Measurements from ENCODE around the gene KMT2A.
"Not testable (repeated sequence)": the region's sequence is repeated elsewhere in the genome, so short reads cannot be mapped to it uniquely, and the experiment has no call there.

The KMT2A gene

GRCh38 chr11:118570787-118571186, 134.5 kb downstream of the KMT2A start:
- Histone ChIP-seq H2AFZ (ENCODE audit: low read length) (no peak overlapping the region), H3K36me3 (replicated peaks; ENCODE audit: insufficient read depth, low read length) (no peaks in the 10 kb centered on the region), H3K9me2 (replicated peaks; ENCODE audit: insufficient read depth, low read length) (no peaks in the 10 kb centered on the region), H3K4me3 (ENCODE audit: low read length) (no peak overlapping the region), H3K4me1 (ENCODE audit: low read length) (peaks cover 10% of the 10 kb centered on the region; the same call in 1 of the 2 replicates), H3K79me2 (ENCODE audit: low read length) (peaks cover 36% of the 10 kb centered on the region), H4K20me1 (ENCODE audit: insufficient read depth, low read length) (peaks cover 17% of the 10 kb centered on the region), H3K27ac (ENCODE audit: low read length) (no peak overlapping the region), H3K9ac (ENCODE audit: low read length) (no peak overlapping the region), H3F3A (ENCODE audit: insufficient read depth, low read length) (peaks cover 12% of the 10 kb centered on the region; the same call in 1 of the 2 replicates), H3K4me2 (ENCODE audit: low read depth, low read length) (no peak overlapping the region), H3K27me3 (replicated peaks; ENCODE audit: insufficient read depth, low read length) (no peaks in the 10 kb centered on the region), H3K9me3 (replicated peaks; ENCODE audit: insufficient read depth, low read length) (no peaks in the 10 kb centered on the region)
- TF ChIP-seq EZH2phosphoT487 (IDR thresholded peaks at IDR 0.05; ENCODE audit: low read length) (no peak), EZH2 (optimal IDR thresholded peaks at IDR 0.05; ENCODE audit: low read depth, low read length) (no peak), CTCF (IDR thresholded peaks at IDR 0.05; ENCODE audit: low read length) (no peak)
- DNase-seq: no peak

- Histone ChIP-seq H3K4me1 (ENCODE audit: low read length) (peaks cover 10% of the 10 kb centered on the region; the same call in 1 of the 2 replicates), H3K27ac (ENCODE audit: low read length) (peak overlapping the region; percentile 23; the same call in 1 of the 2 replicates), H3K9ac (ENCODE audit: low read length) (peak overlapping the region; percentile 41; the same call in 1 of the 2 replicates), H4K20me1 (ENCODE audit: insufficient read depth, low read length) (peaks cover 26% of the 10 kb centered on the region), H3K4me3 (ENCODE audit: low read length) (peak overlapping the region; percentile 100), H3K4me2 (ENCODE audit: low read depth, low read length) (peak overlapping the region; percentile 84), H2AFZ (ENCODE audit: low read length) (peak overlapping the region; percentile 88), H3F3A (ENCODE audit: insufficient read depth, low read length) (peaks cover 12% of the 10 kb centered on the region; the same call in 1 of the 2 replicates), H3K79me2 (ENCODE audit: low read length) (peaks cover 45% of the 10 kb centered on the region)
- H3K36me3 ChIP-seq (replicated peaks; ENCODE audit: insufficient read depth, low read length); H3K9me3 ChIP-seq (replicated peaks; ENCODE audit: insufficient read depth, low read length); H3K27me3 ChIP-seq (replicated peaks; ENCODE audit: insufficient read depth, low read length); H3K9me2 ChIP-seq (replicated peaks; ENCODE audit: insufficient read depth, low read length): not testable (repeated sequence)
- peak; percentile 25 for DNase-seq
Observed at GRCh38 chr11:118571701-118572060, 135.4 kb downstream of the KMT2A start.

GRCh38 chr11:118572061-118572980, 136.0 kb downstream of the KMT2A start, which contains the start of gene ARCN1:
TSS of gene ARCN1 (plus strand) at chr11:118572409. CDS start at chr11:118572548, 139 bp downstream.
- Histone ChIP-seq H3K9me3 (replicated peaks; ENCODE audit: insufficient read depth, low read length) (no peaks in the 10 kb centered on the region), H3K27ac (ENCODE audit: low read length) (peak within 1 kb of the TSS; percentile 78), H3K36me3 (replicated peaks; ENCODE audit: insufficient read depth, low read length) (no peaks in the 10 kb centered on the region), H3K27me3 (replicated peaks; ENCODE audit: insufficient read depth, low read length) (no peaks in the 10 kb centered on the region), H3F3A (ENCODE audit: insufficient read depth, low read length) (peaks cover 12% of the 10 kb centered on the region; the same call in 1 of the 2 replicates), H3K79me2 (ENCODE audit: low read length) (peaks cover 51% of the 10 kb centered on the region), H4K20me1 (ENCODE audit: insufficient read depth, low read length) (peaks cover 30% of the 10 kb centered on the region), H2AFZ (ENCODE audit: low read length) (peak within 1 kb of the TSS; percentile 92), H3K4me3 (ENCODE audit: low read length) (peak within 1 kb of the TSS; percentile 100), H3K4me2 (ENCODE audit: low read depth, low read length) (peak within 1 kb of the TSS; percentile 91), H3K9ac (ENCODE audit: low read length) (peak within 1 kb of the TSS; percentile 99), H3K4me1 (ENCODE audit: low read length) (peaks cover 10% of the 10 kb centered on the region; the same call in 1 of the 2 replicates), H3K9me2 (replicated peaks; ENCODE audit: insufficient read depth, low read length) (no peaks in the 10 kb centered on the region)
- DNase-seq: peak; percentile 77
- TF ChIP-seq CTCF (IDR thresholded peaks at IDR 0.05; ENCODE audit: low read length) (no peak), EZH2phosphoT487 (IDR thresholded peaks at IDR 0.05; ENCODE audit: low read length) (no peak), EZH2 (optimal IDR thresholded peaks at IDR 0.05; ENCODE audit: low read depth, low read length) (no peak)
